MM.1S (cell line): ENCODE data around the gene ELF4.
"Not testable (repeated sequence)": the region's sequence is repeated elsewhere in the genome, so short reads cannot be mapped to it uniquely, and the experiment has no call there.

Experiments used
- DNase-seq: peaks from one replicate; pipeline ENCODE4 v3.0.0-alpha.2; 2015
- H2AFZ ChIP-seq: fragments of 300-600 bp; sonication (generic); 2 replicates; pipeline ENCODE4 v1.6.0; 2016; ENCODE audit warnings: antibody characterized with exemption, low read length
- H3F3A ChIP-seq: fragments of 300-600 bp; sonication (generic); 2 replicates; pipeline ENCODE4 v1.6.1; 2016; ENCODE audit warnings: mild to moderate bottlenecking, antibody characterized with exemption, low read length, moderate library complexity, mixed read lengths; ENCODE audit not compliant: insufficient read depth
- H3K27ac ChIP-seq: fragments of 300-600 bp; sonication (generic); 2 replicates; pipeline ENCODE4 v1.5.1; 2016; ENCODE audit warnings: mild to moderate bottlenecking, low read length
- H3K27me3 ChIP-seq: fragments of 300-600 bp; sonication (generic); replicated peaks from 2 replicates; pipeline ENCODE4 v1.6.0; 2016; ENCODE audit warnings: low read length; ENCODE audit not compliant: insufficient read depth
- H3K36me3 ChIP-seq: fragments of 300-600 bp; sonication (generic); replicated peaks from 2 replicates; pipeline ENCODE4 v1.6.1; 2016; ENCODE audit warnings: mild to moderate bottlenecking, low read length, mixed read lengths; ENCODE audit not compliant: insufficient read depth
- H3K4me1 ChIP-seq: fragments of 300-600 bp; sonication (generic); 2 replicates; pipeline ENCODE4 v1.6.1; 2016; ENCODE audit warnings: low read length, mixed read lengths
- H3K4me2 ChIP-seq: fragments of 300-600 bp; sonication (generic); 2 replicates; pipeline ENCODE4 v1.6.0; 2016; ENCODE audit warnings: low read depth, low read length
- H3K4me3 ChIP-seq: fragments of 300-600 bp; sonication (generic); 2 replicates; pipeline ENCODE4 v1.5.1; 2016; ENCODE audit warnings: low read length, mixed read lengths
- H3K79me2 ChIP-seq: fragments of 300-600 bp; sonication (generic); 2 replicates; pipeline ENCODE4 v1.6.1; 2016; ENCODE audit warnings: mixed run types, low read length, mixed read lengths
- H3K9ac ChIP-seq: fragments of 300-600 bp; sonication (generic); 2 replicates; pipeline ENCODE4 v1.6.1; 2016; ENCODE audit warnings: low read length, mixed read lengths
- H3K9me2 ChIP-seq: fragments of 300-600 bp; sonication (generic); replicated peaks from 2 replicates; pipeline ENCODE4 v1.6.1; 2016; ENCODE audit warnings: mild to moderate bottlenecking, low read length, mixed read lengths; ENCODE audit not compliant: insufficient read depth
- H3K9me3 ChIP-seq: fragments of 300-600 bp; sonication (generic); replicated peaks from 2 replicates; pipeline ENCODE4 v1.6.1; 2016; ENCODE audit warnings: mild to moderate bottlenecking, low read length, mixed read lengths; ENCODE audit not compliant: insufficient read depth
- H4K20me1 ChIP-seq: fragments of 300-600 bp; sonication (generic); 2 replicates; pipeline ENCODE4 v1.6.1; 2016; ENCODE audit warnings: mild to moderate bottlenecking, low read length, moderate library complexity, mixed read lengths; ENCODE audit not compliant: insufficient read depth
- CTCF ChIP-seq: fragments of 300-600 bp; sonication (generic); IDR thresholded peaks from 2 replicates; pipeline ENCODE4 v1.5.1; 2016; ENCODE audit warnings: antibody characterized with exemption, low read length, mixed read lengths
- EZH2 ChIP-seq: fragments of 300-600 bp; sonication (generic); optimal IDR thresholded peaks from 2 replicates; pipeline ENCODE3; 2017; ENCODE audit warnings: low read depth, mild to moderate bottlenecking, antibody characterized with exemption, low read length, mixed read lengths
- EZH2phosphoT487 ChIP-seq: fragments of 300-600 bp; sonication (generic); IDR thresholded peaks from 2 replicates; pipeline ENCODE4 v1.6.1; 2018; ENCODE audit warnings: antibody characterized with exemption, low read length

Gene ELF4

GRCh38 chrX:130117166-130117565 lies 6.9 kb upstream of the ELF4 start:
- no peaks in the 10 kb centered on the region for H3K9me3 ChIP-seq
- DNase-seq = no peak
- no peaks in the 10 kb centered on the region for H3K27me3 ChIP-seq
- peaks cover 6% of the 10 kb centered on the region; the same call in 1 of the 2 replicates for H3K4me1 ChIP-seq
- H3K4me2 ChIP-seq = no peak overlapping the region
- no peak overlapping the region for H2AFZ ChIP-seq
- no peak overlapping the region for H3K4me3 ChIP-seq
- no peaks in the 10 kb centered on the region for H4K20me1 ChIP-seq
- no peak overlapping the region for H3K9ac ChIP-seq
- H3F3A ChIP-seq = no peaks in the 10 kb centered on the region
- H3K9me2 ChIP-seq = no peaks in the 10 kb centered on the region
- H3K79me2 ChIP-seq = no peaks in the 10 kb centered on the region
- TF ChIP-seq EZH2 = no peak
- TF ChIP-seq EZH2phosphoT487 = no peak
- TF ChIP-seq CTCF = no peak
- no peak overlapping the region for H3K27ac ChIP-seq
- no peaks in the 10 kb centered on the region for H3K36me3 ChIP-seq

GRCh38 chrX:130115119-130115885 lies 5.0 kb upstream of the ELF4 start:
- not testable (repeated sequence) for DNase-seq, H3K4me3 ChIP-seq

GRCh38 chrX:130114141-130114588 lies 3.9 kb upstream of the ELF4 start:
- Histone ChIP-seq H3K36me3 (no peaks in the 10 kb centered on the region), H3K9ac (no peak overlapping the region), H3K9me3 (no peaks in the 10 kb centered on the region), H3K4me3 (no peak overlapping the region), H3K27me3 (no peaks in the 10 kb centered on the region), H4K20me1 (no peaks in the 10 kb centered on the region), H3K27ac (no peak overlapping the region), H3K4me1 (no peaks in the 10 kb centered on the region), H3K9me2 (no peaks in the 10 kb centered on the region), H3K4me2 (no peak overlapping the region), H3F3A (no peaks in the 10 kb centered on the region), H2AFZ (no peak overlapping the region), H3K79me2 (peaks cover 8% of the 10 kb centered on the region)
- TF ChIP-seq EZH2 (no peak), CTCF (no peak), EZH2phosphoT487 (no peak)
- no peak for DNase-seq

More at GRCh38 chrX:130115119-130115885, 5.0 kb upstream of the ELF4 start:
- not testable (repeated sequence) for H2AFZ ChIP-seq, H3K79me2 ChIP-seq, H3K27me3 ChIP-seq, H3K4me2 ChIP-seq, H3K4me1 ChIP-seq, H3F3A ChIP-seq, H3K9me3 ChIP-seq, H4K20me1 ChIP-seq, H3K27ac ChIP-seq, H3K36me3 ChIP-seq, H3K9ac ChIP-seq, H3K9me2 ChIP-seq
